ENCODE results near the gene MS4A18. TPM values are rescaled to one million over a fixed set of nuclear protein-coding genes. Genes with fewer than 3 reads are reported as not detected.

Gene MS4A18
- total RNA-seq, 2 donors from 2014 or later, result not detected

GRCh38 chr11:60718524-60719316 lies 5.8 kb upstream of the MS4A18 start:
- H3K4me3 ChIP-seq, result no peak overlapping the region
- H3K9me3 ChIP-seq, result no peaks in the 10 kb centered on the region
- no peaks in the 10 kb centered on the region for H3K36me3 ChIP-seq
- TF ChIP-seq POLR2A (IDR thresholded peaks at IDR 0.05) (no peak), POLR2AphosphoS5 (IDR thresholded peaks at IDR 0.05) (no peak)
- TF ChIP-seq, protein P1, sequence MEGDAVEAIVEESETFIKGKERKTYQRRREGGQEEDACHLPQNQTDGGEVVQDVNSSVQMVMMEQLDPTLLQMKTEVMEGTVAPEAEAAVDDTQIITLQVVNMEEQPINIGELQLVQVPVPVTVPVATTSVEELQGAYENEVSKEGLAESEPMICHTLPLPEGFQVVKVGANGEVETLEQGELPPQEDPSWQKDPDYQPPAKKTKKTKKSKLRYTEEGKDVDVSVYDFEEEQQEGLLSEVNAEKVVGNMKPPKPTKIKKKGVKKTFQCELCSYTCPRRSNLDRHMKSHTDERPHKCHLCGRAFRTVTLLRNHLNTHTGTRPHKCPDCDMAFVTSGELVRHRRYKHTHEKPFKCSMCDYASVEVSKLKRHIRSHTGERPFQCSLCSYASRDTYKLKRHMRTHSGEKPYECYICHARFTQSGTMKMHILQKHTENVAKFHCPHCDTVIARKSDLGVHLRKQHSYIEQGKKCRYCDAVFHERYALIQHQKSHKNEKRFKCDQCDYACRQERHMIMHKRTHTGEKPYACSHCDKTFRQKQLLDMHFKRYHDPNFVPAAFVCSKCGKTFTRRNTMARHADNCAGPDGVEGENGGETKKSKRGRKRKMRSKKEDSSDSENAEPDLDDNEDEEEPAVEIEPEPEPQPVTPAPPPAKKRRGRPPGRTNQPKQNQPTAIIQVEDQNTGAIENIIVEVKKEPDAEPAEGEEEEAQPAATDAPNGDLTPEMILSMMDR (IDR thresholded peaks at IDR 0.05), result no peak
- H3K27ac ChIP-seq, result no peak overlapping the region
- H3K27me3 ChIP-seq (replicated peaks; ENCODE audit: insufficient read depth), result no peaks in the 10 kb centered on the region
- intact Hi-C loops (cut with DNase I), result no loop called here
- WGBS, result 46% methylated on average over 10 of the region's 10 CpGs
- H3K4me1 ChIP-seq (replicated peaks), result no peaks in the 10 kb centered on the region
- DNase-seq (ENCODE audit: low spot score), result no peak

GRCh38 chr11:60719391-60719790 lies 5.1 kb upstream of the MS4A18 start:
- DNase-seq (ENCODE audit: low spot score), result peak; percentile 37
- WGBS, result 35% methylated on average over 4 of the region's 4 CpGs

GRCh38 chr11:60720460-60720859 lies 4.1 kb upstream of the MS4A18 start:
- Histone ChIP-seq H3K27ac (no peak overlapping the region), H3K36me3 (no peaks in the 10 kb centered on the region), H3K4me1 (replicated peaks) (no peaks in the 10 kb centered on the region), H3K9me3 (no peaks in the 10 kb centered on the region), H3K4me3 (no peak overlapping the region), H3K27me3 (replicated peaks; ENCODE audit: insufficient read depth) (no peaks in the 10 kb centered on the region)
- no peak for DNase-seq (ENCODE audit: low spot score)
- TF ChIP-seq, protein P1 (IDR thresholded peaks at IDR 0.05), result no peak
- 83% methylated on average over 6 of the region's 6 CpGs for WGBS
- intact Hi-C loops (cut with DNase I), result no loop called here

More at GRCh38 chr11:60719391-60719790, 5.1 kb upstream of the MS4A18 start:
- no peak overlapping the region for H3K4me3 ChIP-seq
- no peaks in the 10 kb centered on the region for H3K27me3 ChIP-seq (replicated peaks; ENCODE audit: insufficient read depth)
- no peaks in the 10 kb centered on the region for H3K9me3 ChIP-seq
- intact Hi-C loops (cut with DNase I), result no loop called here
- TF ChIP-seq POLR2A (IDR thresholded peaks at IDR 0.05) (no peak), POLR2AphosphoS5 (IDR thresholded peaks at IDR 0.05) (peak; percentile 47)
- H3K4me1 ChIP-seq (replicated peaks), result no peaks in the 10 kb centered on the region
- no peak overlapping the region for H3K27ac ChIP-seq
- no peaks in the 10 kb centered on the region for H3K36me3 ChIP-seq

DNA sequence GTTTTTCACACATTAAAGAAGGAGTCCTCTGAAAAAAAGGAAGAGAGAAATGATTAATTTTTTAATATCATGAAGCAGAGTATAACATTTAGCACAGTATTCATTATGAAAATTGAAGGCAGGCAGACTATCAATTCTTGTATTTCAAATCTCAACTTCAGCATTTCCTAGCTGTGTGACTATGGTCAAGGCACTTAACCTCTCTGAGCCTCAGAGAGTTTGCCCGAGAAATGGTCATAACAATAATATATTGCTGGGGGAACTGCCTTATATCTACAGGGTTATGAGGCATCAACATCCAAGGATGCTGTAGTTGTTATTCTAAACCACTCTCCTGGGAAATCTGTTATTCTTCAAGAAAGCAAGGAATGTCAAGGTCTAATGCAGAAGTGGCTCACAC lies 1.1 kb downstream of the MS4A18 start:
- no peak overlapping the region for H3K4me3 ChIP-seq
- H3K9me3 ChIP-seq, result no peaks in the 10 kb centered on the region
- no peaks in the 10 kb centered on the region for H3K4me1 ChIP-seq (replicated peaks)
- TF ChIP-seq, protein P1 (IDR thresholded peaks at IDR 0.05), result no peak
- TF ChIP-seq POLR2A (IDR thresholded peaks at IDR 0.05), result no peak
- TF ChIP-seq POLR2AphosphoS5 (IDR thresholded peaks at IDR 0.05), result no peak
- intact Hi-C loops (cut with DNase I), result no loop called here
- DNase-seq (ENCODE audit: low spot score), result no peak
- H3K27me3 ChIP-seq (replicated peaks; ENCODE audit: insufficient read depth), result no peaks in the 10 kb centered on the region
- 89% methylated on average over 1 of the region's 1 CpG for WGBS
- H3K36me3 ChIP-seq, result no peaks in the 10 kb centered on the region
- H3K27ac ChIP-seq, result no peak overlapping the region

DNA sequence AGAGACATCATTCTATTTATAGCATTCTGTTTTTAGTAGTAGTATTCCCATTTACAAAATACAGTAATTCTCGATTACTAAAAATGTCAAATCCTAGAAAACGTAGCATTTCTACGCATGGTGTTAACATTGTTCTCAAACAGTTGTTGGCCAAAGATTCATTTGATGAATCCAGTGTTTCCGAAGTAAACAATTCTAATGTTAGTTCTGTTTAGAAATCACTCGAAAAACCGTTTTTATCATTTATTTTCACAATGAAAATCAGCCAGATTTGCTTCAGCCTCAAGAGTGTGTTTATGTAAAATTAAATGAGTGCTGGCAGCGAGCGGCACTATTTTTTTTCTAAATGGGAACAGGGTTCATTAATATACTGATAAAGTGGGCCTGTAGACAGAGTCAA lies 7.1 kb downstream of the MS4A18 start:
- Histone ChIP-seq H3K27me3 (replicated peaks; ENCODE audit: insufficient read depth) (no peaks in the 10 kb centered on the region), H3K4me1 (replicated peaks) (no peaks in the 10 kb centered on the region), H3K36me3 (no peaks in the 10 kb centered on the region), H3K9me3 (no peaks in the 10 kb centered on the region), H3K4me3 (no peak overlapping the region), H3K27ac (no peak overlapping the region)
- TF ChIP-seq, protein P1 (IDR thresholded peaks at IDR 0.05), result no peak
- TF ChIP-seq POLR2AphosphoS5 (IDR thresholded peaks at IDR 0.05) (no peak), POLR2A (IDR thresholded peaks at IDR 0.05) (no peak)
- DNase-seq (ENCODE audit: low spot score), result no peak
- intact Hi-C loops (cut with DNase I), result no loop called here
- WGBS, result 68% methylated on average over 8 of the region's 8 CpGs

Measured in prostate gland (tissue), 2 donors.